Lung (tissue), 16 donors: ENCODE results near the gene PAX6. TPM values are rescaled to one million over a fixed set of nuclear protein-coding genes. Genes with fewer than 3 reads are reported as not detected.

Experiments used
- ATAC-seq: fragments of 200-7000 bp; cut with Tn5 transposase; one replicate; pipeline ENCODE4 v1.9.1; 2020; ENCODE audit warnings: moderate number of reproducible peaks; ENCODE audit not compliant: insufficient read depth, low FRiP score
- DNase-seq, 3 donors: peaks; one replicate each; pipeline ENCODE4 v3.0.0-alpha.2; 2013 to 2017
- H3K27ac ChIP-seq, 2 donors: one replicate each; pipeline ENCODE4 v1.5.1; 2013; ENCODE audit warnings: mild to moderate bottlenecking in 2 of 2, moderate library complexity in 2 of 2, control low read depth in 1 of 2, inconsistent platforms in 1 of 2, low read depth in 1 of 2, low read length in 1 of 2
- H3K27me3 ChIP-seq, 3 donors: one replicate each; pipeline ENCODE4 v1.5.1; 2013; ENCODE audit warnings: low read length in 2 of 3; ENCODE audit not compliant: control insufficient read depth in 3 of 3, insufficient read depth in 3 of 3
- H3K36me3 ChIP-seq, 4 donors: one replicate each; pipeline ENCODE4 v1.5.1; 2013; ENCODE audit warnings: low read length in 4 of 4, mild to moderate bottlenecking in 1 of 4, moderate library complexity in 1 of 4; ENCODE audit not compliant: control insufficient read depth in 4 of 4, insufficient read depth in 4 of 4
- H3K4me1 ChIP-seq, 5 donors: one replicate each; pipeline ENCODE4 v1.5.1; 2013; ENCODE audit warnings: low read length in 5 of 5, mild to moderate bottlenecking in 2 of 5, moderate library complexity in 1 of 5; ENCODE audit not compliant: control insufficient read depth in 5 of 5, insufficient read depth in 5 of 5
- H3K4me3 ChIP-seq: one replicate; pipeline ENCODE4 v1.5.1; 2013; ENCODE audit warnings: mild to moderate bottlenecking, control low read depth, moderate library complexity
- H3K9ac ChIP-seq, 2 donors: one replicate each; pipeline ENCODE4 v1.5.1; 2013; ENCODE audit warnings: low read length in 2 of 2, control low read depth in 1 of 2; ENCODE audit not compliant: insufficient read depth in 1 of 2
- H3K9me3 ChIP-seq, 4 donors: one replicate each; pipeline ENCODE4 v1.5.1; 2013; ENCODE audit warnings: low read length in 3 of 4, mild to moderate bottlenecking in 1 of 4, moderate library complexity in 1 of 4; ENCODE audit not compliant: control insufficient read depth in 4 of 4, insufficient read depth in 3 of 4
- CTCF ChIP-seq: IDR thresholded peaks from 2 replicates; pipeline ENCODE4 v1.5.1; 2012; ENCODE audit warnings: mild to moderate bottlenecking; ENCODE audit errors: control extremely low read depth, extremely low read depth
- WGBS, 2 donors: extraction: QIAGEN DNeasy Blood & Tissue Kit; methylation state at CpG; one replicate each; pipeline ENCODE4 v1.1.7; 2013; 5-methylcytosine and 5-hydroxymethylcytosine counted together
- long read RNA-seq, 5 donors: transcript quantifications; one replicate each; lab custom pipeline, GENCODE V29; 2026
- polyA plus RNA-seq, 2 donors: library from polyadenylated mRNA; stranded (reverse); fragments of 200-250 nt; gene quantifications; one replicate each; pipeline ENCODE4 v1.2.1, GENCODE V29; 2013
- total RNA-seq, 2 donors: library from RNA; depleted of rRNA in 1 of 2; stranded (reverse); fragments of >200 nt in 1 of 2; gene quantifications; one replicate each; pipeline ENCODE4 v1.2.1, GENCODE V29; 2014 to 2021
- donor health status: control.
- donor health status: control.
- donor health status: Bipolar disorder and iron deficiency.
- donor health status: healthy.
- donor health status: DM: yes; HTN: yes; CAD: no.

PAX6 gene
- total RNA-seq (not detected), polyA plus RNA-seq (under 1 TPM in 1 of 2 donors, not detected in 1; 0.01 TPM)
- long read RNA-seq, donor 1, result 0 reads
- long read RNA-seq, donor 2, result 0 reads
- long read RNA-seq, donor 3, result 0 reads
- long read RNA-seq, donor 4, result 0 reads
- long read RNA-seq, donor 5, result 0 reads

- peak in 1 of 3 donors; percentile 19 for DNase-seq
- H3K36me3 ChIP-seq, result no peaks in the 10 kb centered on the region
- no peak for TF ChIP-seq CTCF
- peak; percentile 50 for ATAC-seq
- H3K4me1 ChIP-seq, result peaks cover 0 to 41% (median 10%) of the 10 kb centered on the region in 5 donors
- H3K4me3 ChIP-seq, result no peak within 1 kb of the TSS
- H3K27me3 ChIP-seq, result peaks cover 7 to 93% (median 82%) of the 10 kb centered on the region in 3 donors
- peaks cover 0 to 6% (median 0%) of the 10 kb centered on the region in 4 donors for H3K9me3 ChIP-seq
- WGBS, 2 donors, result 2 to 4% methylated on average over 49 of the region's 49 CpGs
- H3K27ac ChIP-seq, result no peak within 1 kb of the TSS
- no peak within 1 kb of the TSS for H3K9ac ChIP-seq
Measured at GRCh38 chr11:31810779-31811647, at the start of gene PAX6. Gene PAX6, minus strand, starts transcription at chr11:31811322. Its CDS starts 4,911 bp downstream, at chr11:31806411.

GRCh38 chr11:31860391-31860790 lies 49.3 kb upstream of the PAX6 start:
- no peak for TF ChIP-seq CTCF

GRCh38 chr11:31856248-31856647 lies 45.1 kb upstream of the PAX6 start:
- no peak for TF ChIP-seq CTCF
- Histone ChIP-seq H3K9ac (no peak overlapping the region), H3K9me3 (peaks cover 0 to 6% (median 0%) of the 10 kb centered on the region in 4 donors), H3K27ac (no peak overlapping the region), H3K4me3 (no peak overlapping the region), H3K4me1 (no peaks in the 10 kb centered on the region), H3K27me3 (peaks cover 3 to 22% (median 4%) of the 10 kb centered on the region in 3 donors), H3K36me3 (no peaks in the 10 kb centered on the region)
- ATAC-seq (no peak), DNase-seq (no peak)

More at GRCh38 chr11:31860391-31860790, 49.3 kb upstream of the PAX6 start:
- Histone ChIP-seq H3K27me3 (peaks cover under 1 to 10% (median 2%) of the 10 kb centered on the region in 3 donors), H3K4me1 (no peaks in the 10 kb centered on the region), H3K27ac (no peak overlapping the region), H3K4me3 (no peak overlapping the region), H3K36me3 (no peaks in the 10 kb centered on the region), H3K9me3 (peaks cover 0 to 6% (median 0%) of the 10 kb centered on the region in 4 donors), H3K9ac (no peak overlapping the region)
- DNase-seq, result no peak
- no peak for ATAC-seq
